ENCODE measurements around the gene CLHC1.
A peak's percentile ranks its signal among the peaks of the same experiment; 100 is the strongest.
"Not testable (repeated sequence)": the region's sequence is repeated elsewhere in the genome, so short reads cannot be mapped to it uniquely, and the experiment has no call there.

Gene CLHC1

GRCh38 chr2:55247025-55247424, 14.9 kb upstream of the CLHC1 start:
- H3K4me3 ChIP-seq (ENCODE audit: low read length): no peak overlapping the region
- H3K9me3 ChIP-seq (ENCODE audit: control insufficient read depth, low read length): no peaks in the 10 kb centered on the region
- H3K27me3 ChIP-seq (ENCODE audit: control insufficient read depth, insufficient read depth, low read length): no peaks in the 10 kb centered on the region
- H3K36me3 ChIP-seq (ENCODE audit: control insufficient read depth, insufficient read depth, low read length): no peaks in the 10 kb centered on the region
- H3K9ac ChIP-seq (ENCODE audit: low read length): no peak overlapping the region
- H3K4me1 ChIP-seq (ENCODE audit: control insufficient read depth, insufficient read depth, low read length): no peaks in the 10 kb centered on the region

GRCh38 chr2:55245411-55245810, 13.3 kb upstream of the CLHC1 start:
- Histone ChIP-seq H3K9me3 (ENCODE audit: control insufficient read depth, low read length) (no peaks in the 10 kb centered on the region), H3K27me3 (ENCODE audit: control insufficient read depth, insufficient read depth, low read length) (no peaks in the 10 kb centered on the region), H3K4me1 (ENCODE audit: control insufficient read depth, insufficient read depth, low read length) (no peaks in the 10 kb centered on the region), H3K4me3 (ENCODE audit: low read length) (no peak overlapping the region), H3K9ac (ENCODE audit: low read length) (no peak overlapping the region), H3K36me3 (ENCODE audit: control insufficient read depth, insufficient read depth, low read length) (no peaks in the 10 kb centered on the region)

- H3K36me3 ChIP-seq (ENCODE audit: control insufficient read depth, insufficient read depth, low read length): no peaks in the 10 kb centered on the region
These were observed 10.5 kb upstream of the CLHC1 start for GRCh38 chr2:55242617-55243016.

GRCh38 chr2:55241582-55241981, 9.5 kb upstream of the CLHC1 start:
- not testable (repeated sequence) for H3K36me3 ChIP-seq (ENCODE audit: control insufficient read depth, insufficient read depth, low read length); H3K4me1 ChIP-seq (ENCODE audit: control insufficient read depth, insufficient read depth, low read length); H3K9me3 ChIP-seq (ENCODE audit: control insufficient read depth, low read length); H3K4me3 ChIP-seq (ENCODE audit: low read length); H3K9ac ChIP-seq (ENCODE audit: low read length); H3K27me3 ChIP-seq (ENCODE audit: control insufficient read depth, insufficient read depth, low read length)

More at GRCh38 chr2:55242617-55243016, 10.5 kb upstream of the CLHC1 start:
- Histone ChIP-seq H3K4me3 (ENCODE audit: low read length) (no peak overlapping the region), H3K9ac (ENCODE audit: low read length) (no peak overlapping the region), H3K4me1 (ENCODE audit: control insufficient read depth, insufficient read depth, low read length) (no peaks in the 10 kb centered on the region), H3K27me3 (ENCODE audit: control insufficient read depth, insufficient read depth, low read length) (no peaks in the 10 kb centered on the region), H3K9me3 (ENCODE audit: control insufficient read depth, low read length) (no peaks in the 10 kb centered on the region)

- no peaks in the 10 kb centered on the region for H3K27me3 ChIP-seq (ENCODE audit: control insufficient read depth, insufficient read depth, low read length)
- no peaks in the 10 kb centered on the region for H3K4me1 ChIP-seq (ENCODE audit: control insufficient read depth, insufficient read depth, low read length)
- no peak overlapping the region for H3K4me3 ChIP-seq (ENCODE audit: low read length)
- no peaks in the 10 kb centered on the region for H3K36me3 ChIP-seq (ENCODE audit: control insufficient read depth, insufficient read depth, low read length)
- H3K9ac ChIP-seq (ENCODE audit: low read length): no peak overlapping the region
- H3K9me3 ChIP-seq (ENCODE audit: control insufficient read depth, low read length): no peaks in the 10 kb centered on the region
These were observed 7.6 kb upstream of the CLHC1 start for GRCh38 chr2:55239656-55240222.

GRCh38 chr2:55236992-55237543, 5.0 kb upstream of the CLHC1 start:
- Histone ChIP-seq H3K4me3 (ENCODE audit: low read length) (no peak overlapping the region), H3K36me3 (ENCODE audit: control insufficient read depth, insufficient read depth, low read length) (no peaks in the 10 kb centered on the region), H3K9ac (ENCODE audit: low read length) (no peak overlapping the region), H3K4me1 (ENCODE audit: control insufficient read depth, insufficient read depth, low read length) (peaks cover 12% of the 10 kb centered on the region), H3K9me3 (ENCODE audit: control insufficient read depth, low read length) (no peaks in the 10 kb centered on the region), H3K27me3 (ENCODE audit: control insufficient read depth, insufficient read depth, low read length) (no peaks in the 10 kb centered on the region)

- no peak overlapping the region for H3K4me3 ChIP-seq (ENCODE audit: low read length)
- H3K36me3 ChIP-seq (ENCODE audit: control insufficient read depth, insufficient read depth, low read length): no peaks in the 10 kb centered on the region
- no peak overlapping the region for H3K9ac ChIP-seq (ENCODE audit: low read length)
- H3K9me3 ChIP-seq (ENCODE audit: control insufficient read depth, low read length): no peaks in the 10 kb centered on the region
- no peaks in the 10 kb centered on the region for H3K27me3 ChIP-seq (ENCODE audit: control insufficient read depth, insufficient read depth, low read length)
- peaks cover 12% of the 10 kb centered on the region for H3K4me1 ChIP-seq (ENCODE audit: control insufficient read depth, insufficient read depth, low read length)
These were observed 3.8 kb upstream of the CLHC1 start for GRCh38 chr2:55235724-55236538.

- H3K27me3 ChIP-seq (ENCODE audit: control insufficient read depth, insufficient read depth, low read length): no peaks in the 10 kb centered on the region
- H3K4me3 ChIP-seq (ENCODE audit: low read length): peak overlapping the region; percentile 95
- no peaks in the 10 kb centered on the region for H3K36me3 ChIP-seq (ENCODE audit: control insufficient read depth, insufficient read depth, low read length)
- peak overlapping the region; percentile 94 for H3K9ac ChIP-seq (ENCODE audit: low read length)
- peaks cover 12% of the 10 kb centered on the region for H3K4me1 ChIP-seq (ENCODE audit: control insufficient read depth, insufficient read depth, low read length)
- no peaks in the 10 kb centered on the region for H3K9me3 ChIP-seq (ENCODE audit: control insufficient read depth, low read length)
These were observed 1.5 kb upstream of the CLHC1 start for GRCh38 chr2:55233658-55233940.

GRCh38 chr2:55232863-55233657, 967 bp upstream of the CLHC1 start:
- H3K4me3 ChIP-seq (ENCODE audit: low read length): peak overlapping the region; percentile 95
- peaks cover 12% of the 10 kb centered on the region for H3K4me1 ChIP-seq (ENCODE audit: control insufficient read depth, insufficient read depth, low read length)
- no peaks in the 10 kb centered on the region for H3K36me3 ChIP-seq (ENCODE audit: control insufficient read depth, insufficient read depth, low read length)
- H3K27me3 ChIP-seq (ENCODE audit: control insufficient read depth, insufficient read depth, low read length): no peaks in the 10 kb centered on the region
- peak overlapping the region; percentile 94 for H3K9ac ChIP-seq (ENCODE audit: low read length)
- no peaks in the 10 kb centered on the region for H3K9me3 ChIP-seq (ENCODE audit: control insufficient read depth, low read length)

- peak overlapping the region; percentile 94 for H3K9ac ChIP-seq (ENCODE audit: low read length)
- peaks cover 12% of the 10 kb centered on the region for H3K4me1 ChIP-seq (ENCODE audit: control insufficient read depth, insufficient read depth, low read length)
- no peaks in the 10 kb centered on the region for H3K9me3 ChIP-seq (ENCODE audit: control insufficient read depth, low read length)
- no peaks in the 10 kb centered on the region for H3K36me3 ChIP-seq (ENCODE audit: control insufficient read depth, insufficient read depth, low read length)
- H3K4me3 ChIP-seq (ENCODE audit: low read length): peak overlapping the region; percentile 95
- no peaks in the 10 kb centered on the region for H3K27me3 ChIP-seq (ENCODE audit: control insufficient read depth, insufficient read depth, low read length)
These were observed 478 bp downstream of the CLHC1 start for GRCh38 chr2:55231546-55232083.

GRCh38 chr2:55230551-55230950, 1.5 kb downstream of the CLHC1 start:
- Histone ChIP-seq H3K9me3 (ENCODE audit: control insufficient read depth, low read length) (no peaks in the 10 kb centered on the region), H3K4me1 (ENCODE audit: control insufficient read depth, insufficient read depth, low read length) (peaks cover 12% of the 10 kb centered on the region), H3K36me3 (ENCODE audit: control insufficient read depth, insufficient read depth, low read length) (no peaks in the 10 kb centered on the region), H3K4me3 (ENCODE audit: low read length) (no peak overlapping the region), H3K9ac (ENCODE audit: low read length) (no peak overlapping the region), H3K27me3 (ENCODE audit: control insufficient read depth, insufficient read depth, low read length) (no peaks in the 10 kb centered on the region)

- Histone ChIP-seq H3K4me1 (ENCODE audit: control insufficient read depth, insufficient read depth, low read length) (peaks cover 11% of the 10 kb centered on the region), H3K9me3 (ENCODE audit: control insufficient read depth, low read length) (no peaks in the 10 kb centered on the region), H3K4me3 (ENCODE audit: low read length) (no peak overlapping the region), H3K9ac (ENCODE audit: low read length) (no peak overlapping the region), H3K36me3 (ENCODE audit: control insufficient read depth, insufficient read depth, low read length) (no peaks in the 10 kb centered on the region), H3K27me3 (ENCODE audit: control insufficient read depth, insufficient read depth, low read length) (no peaks in the 10 kb centered on the region)
These were observed 2.9 kb downstream of the CLHC1 start for GRCh38 chr2:55229221-55229620.

Data from mucosa of stomach (tissue), 1 donor.